GM19452 (cell line): ENCODE data around the gene AOX1.
"Not testable (repeated sequence)": the region's sequence is repeated elsewhere in the genome, so short reads cannot be mapped to it uniquely, and the experiment has no call there.

ENCODE experiments used
- ATAC-seq: cut with Tn5 transposase; IDR thresholded peaks from one replicate; pipeline ENCODE4 v1.9.1; 2021; ENCODE audit not compliant: unreplicated experiment

AOX1 gene

GRCh38 chr2:200664770-200665494 is 79.1 kb downstream of the AOX1 start:
- ATAC-seq: no peak

- no peak for ATAC-seq
Measured at GRCh38 chr2:200665626-200666453, 80.0 kb downstream of the AOX1 start.

- no peak for ATAC-seq
Measured at GRCh38 chr2:200667413-200667812, 81.6 kb downstream of the AOX1 start.

DNA sequence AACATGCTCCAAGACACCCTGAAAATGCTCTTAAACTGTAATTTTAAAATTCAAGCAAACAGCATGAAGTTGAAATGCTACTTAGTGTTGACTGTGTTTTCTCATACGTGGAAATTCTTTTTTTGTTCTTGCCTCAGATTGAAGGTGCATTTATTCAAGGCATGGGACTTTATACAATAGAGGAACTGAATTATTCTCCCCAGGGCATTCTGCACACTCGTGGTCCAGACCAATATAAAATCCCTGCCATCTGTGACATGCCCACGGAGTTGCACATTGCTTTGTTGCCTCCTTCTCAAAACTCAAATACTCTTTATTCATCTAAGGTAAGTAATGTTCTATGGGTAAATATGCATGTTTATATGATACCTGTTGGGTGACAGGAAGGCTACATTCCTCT is 82.7 kb downstream of the AOX1 start:
- no peak for ATAC-seq

- ATAC-seq: no peak
Measured at GRCh38 chr2:200669308-200669707, 83.5 kb downstream of the AOX1 start.

GRCh38 chr2:200670313-200670712 is 84.5 kb downstream of the AOX1 start:
- ATAC-seq: no peak

- ATAC-seq: no peak
Measured at GRCh38 chr2:200670751-200671150, 84.9 kb downstream of the AOX1 start.

DNA sequence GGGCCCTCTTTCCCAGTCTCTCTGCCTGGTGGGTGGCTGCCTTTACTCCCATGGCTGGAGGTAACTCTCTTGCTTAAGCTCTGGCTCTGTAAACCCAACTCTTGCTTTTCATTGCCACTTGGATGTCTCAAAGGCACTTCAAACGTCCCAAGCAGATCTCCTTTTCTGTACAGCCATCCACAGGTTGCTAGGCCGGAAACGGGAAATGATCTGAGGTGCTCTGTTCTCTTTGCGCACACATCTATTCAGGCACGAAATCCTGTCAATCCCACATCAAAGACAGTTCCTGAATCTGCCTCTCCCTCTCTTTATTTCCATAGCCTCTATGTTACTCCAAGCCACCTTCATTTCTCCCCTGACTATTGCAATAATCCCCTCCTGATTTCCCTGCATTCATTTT is 87.4 kb downstream of the AOX1 start:
- ATAC-seq: no peak

DNA sequence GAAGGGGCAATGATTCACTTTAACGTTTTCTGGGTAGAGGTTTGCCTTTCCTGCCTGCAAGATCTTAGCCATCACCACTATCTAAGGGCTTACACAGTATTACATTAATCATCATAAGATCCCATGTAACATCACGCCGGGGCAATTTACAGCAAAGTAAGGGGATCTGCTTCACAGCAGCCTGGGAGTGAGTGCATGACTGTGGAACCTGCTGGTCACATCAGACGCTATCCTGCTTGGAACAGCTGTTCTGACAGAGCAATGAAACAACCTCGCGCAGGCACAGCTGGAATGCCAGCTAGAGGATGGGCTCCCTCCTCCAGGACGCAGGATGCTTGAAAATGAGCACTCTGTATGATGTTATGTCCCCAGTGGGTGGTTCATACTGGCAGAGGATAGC is 89.0 kb downstream of the AOX1 start:
- no peak for ATAC-seq

- no peak for ATAC-seq
Measured at GRCh38 chr2:200677171-200677570, 91.4 kb downstream of the AOX1 start.

DNA sequence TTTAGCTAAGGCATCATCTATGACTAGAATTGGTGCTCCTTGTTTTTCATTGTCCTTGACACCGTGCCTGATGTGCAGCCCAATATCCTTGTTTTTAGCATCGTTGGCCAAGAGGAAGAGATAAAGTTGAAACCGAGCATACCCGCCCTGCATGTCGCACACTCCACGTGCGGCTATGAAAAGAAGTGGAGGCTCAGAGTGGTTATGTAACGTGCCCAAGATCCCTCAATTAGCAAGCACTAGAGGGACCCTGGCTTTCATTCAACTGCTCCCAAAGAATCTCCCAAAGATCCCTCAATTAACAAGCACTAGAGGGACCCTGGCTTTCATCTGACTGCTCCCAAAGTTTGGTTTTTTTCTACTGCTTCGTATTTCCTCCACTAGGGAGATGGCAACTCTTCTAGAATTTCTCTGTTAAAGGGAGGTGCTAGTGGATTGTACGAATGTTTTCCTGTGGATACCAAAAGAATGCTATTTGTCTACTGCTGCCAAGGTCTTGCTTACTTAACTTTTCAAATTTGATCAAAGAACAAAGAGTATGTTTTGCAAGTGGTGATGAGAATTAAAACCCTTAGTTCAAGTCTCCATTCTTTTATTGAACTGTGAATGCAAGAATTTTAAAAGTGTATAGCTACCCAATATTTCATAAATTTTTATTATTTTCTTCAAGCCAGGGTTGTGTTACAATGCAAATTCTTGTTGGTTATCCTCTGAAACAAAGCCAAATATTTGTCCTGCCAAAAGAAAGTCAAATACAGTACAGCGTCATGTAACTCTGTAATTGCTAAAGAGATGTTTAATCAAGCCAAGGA is 92.1 kb downstream of the AOX1 start:
- no peak for ATAC-seq

DNA sequence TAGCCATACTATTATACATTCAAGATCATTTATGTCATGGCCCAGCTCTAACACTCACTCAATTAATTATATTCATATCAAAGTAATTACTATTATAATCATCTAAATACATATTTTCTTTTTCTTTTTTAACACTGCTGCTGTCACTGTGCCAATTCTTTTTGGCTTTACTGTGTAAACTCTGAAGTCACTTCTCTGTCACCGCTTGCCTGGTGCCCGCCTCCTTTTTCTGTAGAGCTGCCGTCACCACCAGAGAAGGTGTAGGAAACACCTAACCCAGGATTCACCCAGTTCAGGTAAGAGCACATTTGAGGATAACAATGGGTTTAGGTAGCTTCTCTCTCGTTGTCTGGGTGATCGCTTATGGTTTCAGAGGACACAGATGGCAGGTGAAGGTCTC is 93.3 kb downstream of the AOX1 start:
- ATAC-seq: no peak

DNA sequence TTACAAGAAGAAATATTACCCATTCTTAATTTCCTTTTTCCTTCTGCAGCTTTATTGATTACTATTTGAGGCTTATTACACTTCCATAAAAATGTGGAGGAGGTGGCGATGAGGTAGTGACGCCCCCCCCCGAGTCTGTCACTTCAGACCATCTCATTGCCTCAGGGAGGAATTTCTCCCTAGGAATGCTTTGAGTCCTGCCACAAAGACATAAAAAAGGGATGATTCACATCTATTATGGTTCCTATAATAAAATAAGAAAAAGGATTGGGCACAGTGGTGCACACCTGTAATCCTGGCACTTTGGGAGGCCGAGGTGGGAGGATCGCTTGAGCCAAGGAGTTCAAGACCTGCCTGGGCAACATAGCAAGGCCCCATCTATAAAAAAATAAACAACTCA is 93.7 kb downstream of the AOX1 start:
- no peak for ATAC-seq

DNA sequence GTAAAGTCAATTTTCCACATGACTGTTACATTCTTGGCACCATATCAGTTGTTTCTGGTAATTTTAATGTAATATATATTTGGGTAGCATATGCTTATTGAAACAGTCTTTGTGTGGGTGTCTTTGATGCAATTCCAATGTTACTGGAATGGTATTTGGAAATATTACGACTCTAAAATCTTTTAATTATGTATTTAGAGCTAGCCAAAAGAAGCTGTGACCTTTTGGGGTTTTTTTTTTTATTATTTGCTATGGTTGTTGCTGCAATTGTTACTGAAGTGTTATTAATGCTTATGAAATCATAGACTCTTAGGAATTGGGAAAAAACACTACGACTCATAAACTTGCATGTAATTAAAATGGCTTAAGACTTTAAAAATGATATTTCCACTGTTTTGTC is 95.9 kb downstream of the AOX1 start:
- no peak for ATAC-seq

GRCh38 chr2:200682407-200682806 is 96.6 kb downstream of the AOX1 start:
- ATAC-seq: not testable (repeated sequence)

GRCh38 chr2:200687922-200688920 is 102.4 kb downstream of the AOX1 start:
- no peak for ATAC-seq

DNA sequence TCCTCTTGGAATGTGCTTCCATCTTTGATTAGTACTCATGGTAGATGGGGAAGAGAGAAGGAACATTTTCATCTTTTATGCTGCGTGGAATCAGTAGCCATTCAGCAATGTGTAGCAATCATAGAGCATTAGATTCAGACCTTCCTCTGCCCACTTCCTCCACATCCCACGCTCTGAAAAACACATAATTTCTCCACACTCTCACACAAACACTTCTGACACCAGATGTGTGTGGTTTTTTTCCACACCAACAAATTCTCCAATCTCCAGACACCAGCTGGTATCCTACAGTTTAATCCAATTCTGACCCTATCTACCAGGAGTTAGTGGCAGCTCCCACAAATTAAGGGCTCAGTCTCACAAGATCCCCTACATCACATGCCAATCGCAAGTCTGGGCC is 103.3 kb downstream of the AOX1 start:
- no peak for ATAC-seq

DNA sequence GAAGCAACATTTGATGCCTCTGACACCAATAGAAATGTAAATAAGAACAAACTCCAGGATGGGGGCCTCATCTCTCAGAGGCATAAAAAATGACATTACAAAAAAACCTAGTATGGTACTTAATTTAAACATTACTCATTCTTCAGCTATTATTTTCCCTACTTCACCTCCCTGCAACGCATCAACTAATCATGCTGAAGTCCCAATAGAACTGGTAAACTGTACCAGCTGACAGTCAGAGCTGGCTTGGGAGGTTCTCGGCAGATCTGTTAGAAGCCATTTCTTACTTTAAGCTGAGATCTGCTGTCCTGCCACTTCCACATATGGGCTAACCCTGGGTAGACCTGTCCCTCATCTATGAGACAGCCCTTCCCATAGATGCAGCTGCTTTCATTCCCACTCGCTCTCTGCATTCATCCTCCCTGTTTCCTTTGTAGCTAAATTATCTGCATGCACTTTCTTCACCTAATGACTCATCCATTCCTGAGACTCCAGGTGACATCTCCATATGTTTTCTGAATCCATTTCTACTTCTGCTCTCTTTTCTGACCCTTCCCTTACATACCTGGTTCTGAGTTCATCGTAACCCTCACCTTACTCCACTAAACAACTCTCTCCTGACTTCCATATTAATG is 108.1 kb downstream of the AOX1 start:
- ATAC-seq: no peak

- no peak for ATAC-seq
Measured at GRCh38 chr2:200695191-200695590, 109.4 kb downstream of the AOX1 start.

- ATAC-seq: no peak
Measured at GRCh38 chr2:200695601-200696000, 109.8 kb downstream of the AOX1 start.
